Heart right ventricle (tissue), 16 donors: ENCODE measurements around the gene VPS26B. TPM values are rescaled to one million over a fixed set of nuclear protein-coding genes. Genes with fewer than 3 reads are reported as not detected.
A peak's percentile ranks its signal among the peaks of the same experiment; 100 is the strongest.
"Not testable (repeated sequence)": the region's sequence is repeated elsewhere in the genome, so short reads cannot be mapped to it uniquely, and the experiment has no call there.

Source experiments
- ATAC-seq, 8 donors: fragments of 200-7000 bp; cut with Tn5 transposase; one replicate each; pipeline ENCODE4 v1.9.1; 2020; ENCODE audit warnings: mild to moderate bottlenecking in 8 of 8, moderate library complexity in 8 of 8, moderate number of reproducible peaks in 1 of 8
- DNase-seq, 2 donors: peaks; one replicate each; pipeline ENCODE4 v3.0.0-alpha.2; 2020
- H3K27ac ChIP-seq, 10 donors: fragments of 200-600 bp; sonication (generic) in 2 of 10; one replicate each; pipeline versions ENCODE4 v1.5.0 to v1.8.0; 2020 to 2022; ENCODE audit warnings: mild to moderate bottlenecking in 3 of 10
- H3K27me3 ChIP-seq, 7 donors: fragments of 200-600 bp; one replicate each; pipeline ENCODE4 v1.8.0; 2021 to 2022; ENCODE audit warnings: mild to moderate bottlenecking in 2 of 7
- H3K36me3 ChIP-seq, 9 donors: fragments of 200-600 bp; sonication (generic) in 1 of 9; one replicate each; pipeline versions ENCODE4 v1.5.0 to v1.8.0; 2020 to 2022; ENCODE audit warnings: mild to moderate bottlenecking in 2 of 9
- H3K4me1 ChIP-seq, 9 donors: fragments of 200-600 bp; sonication (generic) in 1 of 9; one replicate each; pipeline versions ENCODE4 v1.5.0 to v1.8.0; 2020 to 2022; ENCODE audit warnings: mild to moderate bottlenecking in 4 of 9
- H3K4me3 ChIP-seq, 10 donors: fragments of 200-600 bp; sonication (generic) in 2 of 10; one replicate each; pipeline versions ENCODE4 v1.5.0 to v1.8.0; 2020 to 2022; ENCODE audit warnings: mild to moderate bottlenecking in 7 of 10, moderate library complexity in 2 of 10
- H3K9me3 ChIP-seq, 11 donors: fragments of 200-600 bp in 10 of 11; sonication (generic) in 2 of 11; one replicate each; pipeline versions ENCODE4 v1.5.0 to v1.8.0; 2013 to 2022; ENCODE audit warnings: mild to moderate bottlenecking in 2 of 11, control low read depth in 1 of 11, moderate library complexity in 1 of 11
- WGBS, 2 donors: extraction: QIAGEN DNeasy Blood & Tissue Kit; methylation state at CpG; one replicate each; pipeline ENCODE4 v1.1.7; 2013; ENCODE audit warnings: inconsistent platforms in 1 of 2; 5-methylcytosine and 5-hydroxymethylcytosine counted together
- intact Hi-C, 10 donors: fragments of 100-400 bp; cut with DNase I; formaldehyde crosslinking; loops; one replicate each; pipeline versions ENCODE4 v1.11.1 to v1.14.2; 2022
- polyA plus RNA-seq, 2 donors: library from polyadenylated mRNA; stranded (reverse); fragments of 200-250 nt; gene quantifications; one replicate each; pipeline ENCODE4 v1.2.3, GENCODE V29; 2013
- total RNA-seq, 10 donors: library from RNA; stranded (reverse); fragmentation: NEBNext Ultra II Directional in 3 of 10; extraction: Animal tissue kit (Norgen Biotek cat#: 25700) in 3 of 10; gene quantifications; one replicate each; pipeline versions ENCODE4 v1.2.1 to v1.2.4, GENCODE V29; 2021 to 2023
- TF ChIP-seq, protein P1 (sequence below), 9 donors: fragments of 200-600 bp; sonication (generic) in 2 of 9; IDR thresholded peaks; one replicate each; pipeline versions ENCODE4 v1.5.0 to v1.8.0; 2021 to 2022; ENCODE audit warnings: antibody characterized with exemption in 9 of 9, mild to moderate bottlenecking in 5 of 9, moderate library complexity in 1 of 9
- donor health status: Arrhythmogenic right ventricular cardiomyopathy.
- donor health status: ischemic (EF 13 %, LVEDD 7.1; RV severe dilation, severe dysfunction).
- donor health status: healthy with polysubstance abuse.
- donor health status: DM: no; HTN: yes; CAD: no.
- donor health status: DM: no; HTN: no; CAD: no.
- donor health status: ischemic (EF 25% LVEDD 6.9; RV normal size, moderate dysfunction).
- donor health status: ischemic (EF 25% LVEDD 5.7; RV mildly dilated, moderate dysfunction).
- donor health status: healthy.
- donor health status: DM: yes; HTN: yes; CAD: no.
- donor health status: Ischemic cardiomyopathy.
- donor health status: ischemic (EF 35%, LVEDD 5.7; RV mildly dilated, moderate dysfunction).
- donor health status: nonischemic (EF 11% LVEDD 7.7; RV severe dilation, severe dysfunction).
- donor health status: DM: yes; HTN: yes; CAD: no.
- donor health status: PGD.
- donor health status: ischemic (EF 29% LVEDD 5.4; RV normal size, mild dysfunction).
- donor health status: nonischemic (EF 23%, LVEDD 6.1; RV moderate dilation, normal function).

Gene VPS26B
- total and polyA plus RNA-seq, 12 donors = 19.9 to 49.6 (median 34.5) TPM

DNA sequence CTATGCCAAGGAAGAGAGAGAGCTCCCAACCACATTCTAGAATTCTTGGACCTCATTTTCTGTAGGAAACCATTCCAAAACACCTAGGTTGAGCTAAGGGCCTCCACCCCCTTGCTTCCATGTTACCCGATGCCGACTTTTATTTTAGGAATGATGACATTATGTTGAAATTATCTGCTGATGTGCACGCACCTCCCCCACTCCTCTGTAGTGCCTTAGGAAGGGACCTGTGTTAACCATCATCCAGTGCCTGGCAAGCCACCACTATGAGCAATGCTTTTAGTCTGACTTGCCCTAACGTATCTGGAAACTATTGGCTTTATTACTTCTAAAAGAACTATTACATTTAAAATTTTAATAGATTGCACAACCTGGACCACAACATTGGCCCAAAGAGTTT, 42.8 kb upstream of the VPS26B start:
- DNase-seq = peak in 1 of 2 donors; percentile 24
- peak in 4 of 8 donors; percentile 48 to 86 (median 68) for ATAC-seq
- intact Hi-C loops = no loop called here

DNA sequence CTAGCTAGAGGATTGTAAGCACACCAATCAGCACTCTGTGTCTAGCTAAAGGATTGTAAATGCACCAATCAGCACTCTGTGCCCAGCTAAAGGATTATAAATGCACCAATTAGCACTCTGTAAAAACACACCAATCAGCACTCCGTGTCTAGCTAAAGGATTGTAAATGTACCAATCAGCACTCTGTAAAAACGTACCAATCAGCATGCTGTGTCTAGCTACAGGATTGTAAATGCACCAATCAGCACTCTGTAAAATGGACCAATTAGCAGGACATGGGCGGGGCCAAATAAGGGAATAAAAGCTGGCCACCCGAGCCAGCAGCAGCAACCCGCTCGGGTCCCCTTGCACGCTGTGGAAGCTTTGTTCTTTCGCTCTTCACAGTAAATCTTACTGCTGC, 36.4 kb upstream of the VPS26B start:
- 94 to 97% methylated on average over 8 of the region's 8 CpGs for WGBS, 2 donors
- DNase-seq, H3K27ac ChIP-seq, intact Hi-C loops, H3K27me3 ChIP-seq, ATAC-seq, H3K4me1 ChIP-seq, H3K4me3 ChIP-seq, H3K9me3 ChIP-seq: not testable (repeated sequence)
- peaks cover 0 to 96% (median 40%) of the 10 kb centered on the region in 9 donors for H3K36me3 ChIP-seq

More for the DNA sequence above, 42.8 kb upstream of the VPS26B start:
- H3K4me3 ChIP-seq = no peak overlapping the region
- no peaks in the 10 kb centered on the region for H3K27me3 ChIP-seq
- no peak overlapping the region for H3K27ac ChIP-seq
- peaks cover 0 to 97% (median 27%) of the 10 kb centered on the region in 9 donors for H3K36me3 ChIP-seq
- TF ChIP-seq, protein P1, sequence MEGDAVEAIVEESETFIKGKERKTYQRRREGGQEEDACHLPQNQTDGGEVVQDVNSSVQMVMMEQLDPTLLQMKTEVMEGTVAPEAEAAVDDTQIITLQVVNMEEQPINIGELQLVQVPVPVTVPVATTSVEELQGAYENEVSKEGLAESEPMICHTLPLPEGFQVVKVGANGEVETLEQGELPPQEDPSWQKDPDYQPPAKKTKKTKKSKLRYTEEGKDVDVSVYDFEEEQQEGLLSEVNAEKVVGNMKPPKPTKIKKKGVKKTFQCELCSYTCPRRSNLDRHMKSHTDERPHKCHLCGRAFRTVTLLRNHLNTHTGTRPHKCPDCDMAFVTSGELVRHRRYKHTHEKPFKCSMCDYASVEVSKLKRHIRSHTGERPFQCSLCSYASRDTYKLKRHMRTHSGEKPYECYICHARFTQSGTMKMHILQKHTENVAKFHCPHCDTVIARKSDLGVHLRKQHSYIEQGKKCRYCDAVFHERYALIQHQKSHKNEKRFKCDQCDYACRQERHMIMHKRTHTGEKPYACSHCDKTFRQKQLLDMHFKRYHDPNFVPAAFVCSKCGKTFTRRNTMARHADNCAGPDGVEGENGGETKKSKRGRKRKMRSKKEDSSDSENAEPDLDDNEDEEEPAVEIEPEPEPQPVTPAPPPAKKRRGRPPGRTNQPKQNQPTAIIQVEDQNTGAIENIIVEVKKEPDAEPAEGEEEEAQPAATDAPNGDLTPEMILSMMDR (IDR thresholded peaks at IDR 0.05) = no peak
- H3K9me3 ChIP-seq = no peaks in the 10 kb centered on the region
- no peaks in the 10 kb centered on the region for H3K4me1 ChIP-seq
- WGBS, 2 donors = 61 to 71% methylated on average over 4 of the region's 4 CpGs

DNA sequence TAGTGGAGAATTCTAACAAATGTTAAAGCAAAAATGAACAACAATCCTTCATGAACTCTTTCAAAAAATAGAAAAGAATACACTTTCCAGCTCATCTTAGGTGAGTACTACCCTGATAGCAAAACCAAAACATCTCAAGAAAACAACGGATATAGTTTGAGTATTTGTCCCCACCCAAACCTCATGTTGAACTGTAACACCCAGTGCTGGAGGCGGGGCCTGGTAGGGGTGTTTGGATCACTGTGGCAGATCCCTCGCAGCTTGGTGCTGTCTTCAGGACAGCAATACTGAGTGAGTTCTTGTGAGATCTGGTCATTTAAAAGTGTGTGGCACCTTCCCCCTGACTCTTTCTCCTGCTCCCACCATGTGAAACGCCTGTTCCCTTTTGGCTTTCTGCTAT, 27.7 kb upstream of the VPS26B start:
- H3K27ac ChIP-seq = no peak overlapping the region
- H3K27me3 ChIP-seq = no peaks in the 10 kb centered on the region
- peaks cover 0 to 100% (median 18%) of the 10 kb centered on the region in 9 donors for H3K36me3 ChIP-seq
- intact Hi-C loops = no loop called here
- ATAC-seq (no peak), DNase-seq (no peak)
- H3K9me3 ChIP-seq = no peaks in the 10 kb centered on the region
- TF ChIP-seq, protein P1 (IDR thresholded peaks at IDR 0.05) = no peak
- H3K4me3 ChIP-seq = no peak overlapping the region
- no peaks in the 10 kb centered on the region for H3K4me1 ChIP-seq
- 89 to 92% methylated on average over 4 of the region's 4 CpGs for WGBS, 2 donors

DNA sequence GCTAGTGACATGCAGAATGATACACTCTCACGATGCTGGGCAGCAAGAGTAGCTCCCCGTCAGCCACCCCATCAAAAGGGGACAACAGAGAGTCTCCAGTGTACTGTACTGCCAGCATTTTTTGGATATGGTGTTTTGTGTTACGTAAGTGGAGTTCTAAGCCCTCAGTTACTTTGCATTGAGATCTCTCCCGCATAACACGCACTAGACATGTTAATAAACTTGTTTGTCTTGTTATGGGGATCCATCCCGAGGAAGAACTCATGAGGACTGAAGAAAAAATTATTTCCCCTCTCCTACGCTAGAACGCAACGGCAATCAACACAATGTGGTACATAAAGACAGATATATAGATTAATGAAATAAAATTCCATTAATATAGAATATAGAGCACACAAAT, 24.9 kb upstream of the VPS26B start:
- 96% methylated on average over 9 of the region's 9 CpGs for WGBS, 2 donors
- ATAC-seq (no peak), DNase-seq (no peak)
- H3K9me3 ChIP-seq = no peaks in the 10 kb centered on the region
- no peak overlapping the region for H3K27ac ChIP-seq
- no peaks in the 10 kb centered on the region for H3K4me1 ChIP-seq
- intact Hi-C loops = no loop called here
- TF ChIP-seq, protein P1 (IDR thresholded peaks at IDR 0.05) = no peak
- H3K27me3 ChIP-seq = no peaks in the 10 kb centered on the region
- H3K4me3 ChIP-seq = no peak overlapping the region
- H3K36me3 ChIP-seq = peaks cover 0 to 100% (median 23%) of the 10 kb centered on the region in 9 donors

DNA sequence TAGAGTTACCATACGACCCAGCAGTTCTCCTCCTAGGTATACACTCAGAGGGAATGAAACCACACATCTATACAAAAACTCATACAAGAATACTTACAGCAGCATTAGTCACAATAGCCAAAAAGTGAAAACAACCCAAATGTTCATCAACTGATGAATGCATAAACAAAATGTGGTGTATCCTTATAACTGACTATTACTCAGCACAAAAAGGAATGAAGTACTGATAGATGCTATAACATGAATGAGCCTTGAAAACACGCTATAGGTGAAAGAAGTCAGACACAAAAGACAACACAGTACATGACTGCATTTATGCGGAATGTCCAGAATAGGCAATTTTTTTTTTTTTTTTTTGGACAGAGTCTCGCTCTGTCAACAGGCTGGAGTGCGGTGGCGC, 23.8 kb upstream of the VPS26B start:
- TF ChIP-seq, protein P1 (IDR thresholded peaks at IDR 0.05) = no peak
- intact Hi-C loops = no loop called here
- no peaks in the 10 kb centered on the region for H3K9me3 ChIP-seq
- no peaks in the 10 kb centered on the region for H3K27me3 ChIP-seq
- H3K4me3 ChIP-seq = no peak overlapping the region
- WGBS, 2 donors = 96 to 97% methylated on average over 6 of the region's 6 CpGs
- ATAC-seq = no peak
- no peak for DNase-seq
- no peak overlapping the region for H3K27ac ChIP-seq
- H3K36me3 ChIP-seq = peaks cover 0 to 100% (median 23%) of the 10 kb centered on the region in 9 donors
- H3K4me1 ChIP-seq = no peaks in the 10 kb centered on the region
